Caki2 (cell line): Measurements from ENCODE around the gene DENND4C. TPM values are rescaled to one million over a fixed set of nuclear protein-coding genes. Genes with fewer than 3 reads are reported as not detected.
"Not testable (repeated sequence)": the region's sequence is repeated elsewhere in the genome, so short reads cannot be mapped to it uniquely, and the experiment has no call there.

Experiments
- DNase-seq: peaks from one replicate; pipeline ENCODE4 v3.0.0-alpha.2; 2015; ENCODE audit warnings: low read depth
- in situ Hi-C: cut with HindIII; loops from 2 replicates; pipeline ENCODE4 v1.10.0; 2016; ENCODE audit warnings: low sequenced_read_pairs, low pct_unique_long_range_greater_than_20kb, mixed read lengths
- total RNA-seq: library from RNA; depleted of rRNA; stranded (reverse); fragments of >200 nt; shearing (Covaris generic); gene quantifications from 2 replicates; pipeline ENCODE4 v1.2.3, GENCODE V29; 2014; ENCODE audit warnings: low replicate concordance

The DENND4C gene
- total RNA-seq, 1 experiment from 2014 or later = 22.6 TPM

DNA sequence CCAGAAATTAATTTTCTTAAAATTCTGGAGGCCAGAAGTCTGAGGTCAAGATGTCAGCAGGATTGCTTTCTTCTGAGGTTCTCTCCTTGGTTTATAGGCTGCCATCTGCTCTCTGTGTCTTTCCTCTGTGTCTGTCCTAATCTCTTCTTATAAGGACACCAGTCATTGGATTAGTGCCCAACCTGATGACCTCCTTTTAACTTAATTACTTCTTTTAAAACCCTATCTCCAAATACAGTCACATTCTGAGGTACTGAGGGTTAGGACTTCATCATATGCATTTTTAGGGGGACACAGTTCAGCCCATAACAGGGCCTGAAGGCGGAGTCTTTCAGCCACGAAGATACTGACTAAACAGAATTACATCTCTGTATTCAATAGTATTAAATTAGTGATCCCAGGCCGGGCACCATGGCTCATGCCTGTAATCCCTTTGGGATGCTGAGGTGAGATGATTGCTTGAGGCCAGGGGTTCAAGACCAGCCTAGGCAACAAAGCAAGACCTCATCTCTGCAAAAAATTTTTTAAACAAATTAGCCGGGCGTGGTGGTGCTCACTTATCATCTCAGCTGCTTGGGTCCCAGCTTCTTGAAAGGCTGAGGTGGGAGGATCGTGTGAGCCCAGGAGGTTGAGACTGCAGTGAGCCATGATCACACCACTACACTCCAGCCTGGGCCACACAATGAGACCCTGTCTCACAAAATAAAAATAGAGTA lies 155.5 kb downstream of the DENND4C start:
- in situ Hi-C loops = no loop called here
- DNase-seq = no peak

DNA sequence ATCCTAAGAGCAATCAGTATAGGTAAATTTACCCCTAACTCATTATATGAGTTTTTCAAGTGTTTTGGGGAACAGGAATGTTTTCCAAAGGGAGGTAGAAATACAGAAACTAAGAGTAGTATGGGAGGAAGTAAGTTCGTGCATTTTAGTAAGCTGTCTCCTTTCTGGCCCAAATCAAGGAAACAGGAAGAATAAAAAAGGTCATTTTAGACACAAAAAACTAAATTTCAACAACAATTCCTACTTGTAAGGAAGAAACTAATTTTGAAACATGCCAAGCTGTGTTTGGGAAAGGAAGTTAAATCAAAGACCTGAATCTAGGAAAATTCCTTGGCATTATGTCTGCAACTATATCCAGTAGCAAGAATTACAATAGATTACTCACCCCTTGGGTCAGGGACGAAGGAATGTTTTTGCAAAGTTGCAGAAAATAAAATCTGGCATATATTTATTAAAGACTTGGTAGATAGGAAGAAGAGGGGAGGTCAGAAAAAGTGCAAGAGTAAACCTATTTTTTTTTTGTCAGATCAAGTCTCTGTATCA lies 156.1 kb downstream of the DENND4C start:
- no peak for DNase-seq
- in situ Hi-C loops = no loop called here

DNA sequence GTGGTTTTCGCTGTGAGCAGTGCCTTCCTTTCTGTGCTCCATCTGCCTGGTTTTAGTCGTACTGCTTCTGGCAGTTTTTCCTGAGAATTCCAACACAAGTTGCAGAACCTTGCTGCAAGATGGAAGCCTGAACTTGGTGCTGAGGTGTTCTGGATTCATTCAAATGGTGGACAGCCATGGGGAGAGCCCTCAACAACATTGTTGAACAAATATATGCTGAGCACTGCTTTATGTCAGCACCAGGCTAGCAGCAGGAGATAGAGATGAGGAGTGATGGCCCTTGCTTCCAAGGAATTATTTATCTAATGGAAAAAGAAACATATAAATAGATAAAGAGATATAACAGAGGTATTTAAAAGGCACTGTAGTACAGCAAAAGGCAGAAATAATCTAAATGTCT lies 156.8 kb downstream of the DENND4C start:
- DNase-seq = no peak
- in situ Hi-C loops = no loop called here

DNA sequence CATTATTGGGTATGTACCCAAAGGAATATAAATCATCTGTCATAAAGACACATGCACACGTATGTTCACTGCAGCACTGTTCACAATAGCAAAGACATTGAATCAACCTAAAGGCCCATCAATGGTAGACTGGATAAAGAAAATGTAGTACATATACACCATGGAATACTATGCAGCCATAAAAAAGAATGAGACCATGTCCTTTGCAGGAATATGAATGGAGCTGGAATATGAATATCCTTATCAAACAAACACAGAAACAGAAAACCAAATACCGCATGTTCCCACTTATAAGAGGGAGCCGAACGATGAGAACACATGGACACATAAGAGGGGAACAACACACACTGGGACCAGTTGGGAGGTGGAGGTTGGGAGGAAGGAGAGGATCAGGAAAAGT lies 159.0 kb downstream of the DENND4C start:
- DNase-seq, in situ Hi-C loops: not testable (repeated sequence)

DNA sequence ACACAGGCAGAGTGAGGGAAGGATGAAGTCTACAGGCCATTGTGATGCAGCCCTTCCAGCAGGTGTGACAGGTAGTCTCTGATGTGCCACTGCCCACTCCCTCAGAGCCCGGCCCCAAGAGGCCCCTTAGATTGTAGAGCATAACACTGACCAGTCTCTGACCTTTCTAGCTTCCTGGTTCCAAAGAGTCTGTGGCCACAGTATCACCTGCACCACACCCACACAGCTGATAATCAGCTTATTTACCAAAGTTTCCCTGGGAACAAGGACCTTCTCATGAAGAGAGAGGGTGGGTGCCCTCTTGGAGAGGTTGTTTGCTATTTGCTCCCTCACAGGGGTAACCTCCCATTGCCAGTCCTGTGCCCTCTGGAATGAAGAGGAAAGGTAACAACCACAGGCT lies 167.4 kb downstream of the DENND4C start:
- no peak for DNase-seq
- in situ Hi-C loops = no loop called here

DNA sequence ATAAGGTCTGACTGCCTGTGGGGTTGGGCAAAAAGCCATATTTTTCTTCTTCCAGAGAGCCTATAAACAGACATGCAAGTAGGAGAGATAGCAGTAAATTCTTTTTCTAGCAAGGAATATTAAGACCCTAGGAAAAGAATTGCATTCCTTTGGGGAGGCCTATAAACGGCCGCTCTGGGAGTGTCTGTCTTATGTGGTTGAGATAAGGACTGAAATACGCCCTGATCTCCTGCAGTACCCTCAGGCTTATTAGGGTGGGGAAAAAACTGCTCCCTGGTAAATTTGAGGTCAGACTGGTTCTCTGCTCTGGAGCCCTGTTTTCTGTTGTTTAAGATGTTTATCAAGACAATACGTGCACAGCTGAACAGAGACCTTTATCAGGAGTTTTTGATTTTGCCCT lies 172.7 kb downstream of the DENND4C start:
- DNase-seq, in situ Hi-C loops: not testable (repeated sequence)

DNA sequence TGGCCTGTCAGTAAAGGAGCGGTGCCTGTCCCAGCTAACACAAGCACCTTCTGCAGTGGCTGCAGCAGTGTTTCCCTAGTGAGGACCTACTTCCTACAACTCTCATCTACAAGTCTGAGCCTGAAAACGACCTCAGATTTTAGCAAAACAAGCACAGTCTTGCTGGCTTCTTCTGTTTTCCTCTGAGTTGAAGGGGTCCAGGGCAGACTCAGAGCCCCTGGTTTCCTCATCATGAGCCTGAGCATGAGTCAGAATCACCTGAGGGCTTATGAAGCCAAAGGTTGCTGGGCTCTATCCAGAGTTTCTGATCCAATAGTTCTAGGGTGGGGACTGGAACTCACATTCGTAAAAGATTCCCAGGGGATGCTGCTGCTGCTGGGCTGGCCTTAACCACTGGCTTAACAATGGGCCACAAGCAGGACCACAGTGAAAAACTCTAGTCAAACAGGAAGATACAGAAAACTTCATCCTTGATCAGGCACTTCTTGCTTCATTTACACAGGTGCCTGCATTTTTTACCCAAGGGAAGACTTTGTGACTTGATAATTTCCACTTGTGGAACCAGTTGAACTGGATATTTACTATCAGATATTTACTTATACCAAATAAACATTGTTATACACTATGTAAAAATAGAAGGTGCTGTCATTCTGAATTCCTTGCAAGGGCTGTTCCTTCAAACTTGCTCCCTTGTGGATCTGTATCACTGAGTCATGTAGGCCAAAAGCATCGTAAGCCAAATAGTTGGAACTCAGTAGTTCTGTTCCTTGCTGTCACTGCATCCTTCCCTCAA lies 174.0 kb downstream of the DENND4C start:
- no peak for DNase-seq
- in situ Hi-C loops = no loop called here

DNA sequence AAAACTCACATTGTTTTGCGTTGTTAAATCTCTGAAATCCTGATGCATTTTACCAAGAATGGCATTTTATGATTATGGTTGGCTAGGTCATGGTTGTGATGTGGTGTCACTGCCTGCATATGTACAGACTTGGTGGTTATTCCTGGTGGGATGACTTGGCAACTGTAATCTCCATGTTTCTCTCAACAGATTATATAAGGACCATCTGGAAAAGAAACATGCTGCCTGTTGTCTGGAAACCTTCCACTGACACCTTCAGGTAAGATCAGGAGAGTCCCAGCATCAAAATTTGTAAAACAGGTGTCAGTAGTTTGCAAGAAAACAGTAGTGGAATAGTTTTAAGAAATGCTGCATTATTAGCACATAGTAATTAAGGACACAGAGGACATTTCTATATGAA lies 175.3 kb downstream of the DENND4C start:
- no peak for DNase-seq
- in situ Hi-C loops = no loop called here

DNA sequence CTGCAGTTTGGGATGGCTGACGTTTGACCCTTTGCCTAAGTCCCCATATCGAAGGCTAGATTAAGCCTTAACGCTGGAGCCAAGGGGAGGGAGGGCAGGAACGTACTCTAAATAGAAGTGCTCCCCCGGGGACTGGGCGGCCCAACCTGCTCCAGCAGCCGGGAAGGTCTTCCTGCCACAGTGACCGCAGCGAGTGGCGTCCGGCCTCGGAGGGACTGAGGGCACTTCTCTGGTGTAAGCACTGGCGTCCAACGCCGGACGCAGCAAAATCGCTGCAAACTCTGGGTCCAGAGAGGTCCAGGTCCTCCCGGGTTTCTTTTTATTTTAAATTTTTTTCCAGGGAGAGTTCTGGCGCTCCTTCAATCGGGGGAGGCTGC lies 177.8 kb downstream of the DENND4C start:
- in situ Hi-C loops = no loop called here
- no peak for DNase-seq

DNA sequence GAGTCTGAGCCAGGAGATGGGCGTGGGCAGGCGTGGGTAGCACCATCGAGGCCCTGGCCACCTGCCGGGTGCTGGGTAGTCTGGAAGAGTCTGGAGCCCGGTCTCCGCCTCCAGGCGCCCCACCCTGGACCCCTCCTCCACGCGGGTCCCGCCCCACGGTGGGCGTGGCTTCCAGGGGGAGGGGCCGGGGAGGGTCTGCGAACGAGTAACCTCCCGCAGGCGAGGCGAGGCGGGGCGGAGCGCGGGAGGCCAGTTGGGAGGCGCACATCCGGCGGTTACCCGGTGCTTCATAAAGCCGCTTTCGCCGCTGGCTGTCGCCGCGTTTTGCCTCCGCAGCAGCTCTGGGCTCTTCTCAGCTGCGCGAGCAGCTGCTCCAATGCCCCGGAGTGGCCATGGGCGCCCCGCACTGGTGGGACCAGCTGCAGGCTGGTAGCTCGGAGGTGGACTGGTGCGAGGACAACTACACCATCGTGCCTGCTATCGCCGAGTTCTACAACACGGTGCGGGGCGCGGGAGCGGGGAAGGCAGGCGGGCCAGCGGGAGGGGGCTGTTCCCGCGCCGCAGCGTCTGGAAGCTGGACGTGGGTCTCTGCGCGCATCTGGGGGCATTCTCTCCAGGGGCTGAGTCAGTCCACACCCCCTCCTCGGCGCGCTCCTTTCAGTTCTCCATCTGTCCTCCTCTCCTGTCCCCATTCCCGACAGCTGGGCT lies 178.4 kb downstream of the DENND4C start, which contains the start of gene ACER2:
ACER2 (plus strand) TSS at position 317 of the 708 bp plus-strand sequence; CDS start at position 393, 76 bp downstream.
- DNase-seq = peak; percentile 85
- in situ Hi-C loops = no loop called here

DNA sequence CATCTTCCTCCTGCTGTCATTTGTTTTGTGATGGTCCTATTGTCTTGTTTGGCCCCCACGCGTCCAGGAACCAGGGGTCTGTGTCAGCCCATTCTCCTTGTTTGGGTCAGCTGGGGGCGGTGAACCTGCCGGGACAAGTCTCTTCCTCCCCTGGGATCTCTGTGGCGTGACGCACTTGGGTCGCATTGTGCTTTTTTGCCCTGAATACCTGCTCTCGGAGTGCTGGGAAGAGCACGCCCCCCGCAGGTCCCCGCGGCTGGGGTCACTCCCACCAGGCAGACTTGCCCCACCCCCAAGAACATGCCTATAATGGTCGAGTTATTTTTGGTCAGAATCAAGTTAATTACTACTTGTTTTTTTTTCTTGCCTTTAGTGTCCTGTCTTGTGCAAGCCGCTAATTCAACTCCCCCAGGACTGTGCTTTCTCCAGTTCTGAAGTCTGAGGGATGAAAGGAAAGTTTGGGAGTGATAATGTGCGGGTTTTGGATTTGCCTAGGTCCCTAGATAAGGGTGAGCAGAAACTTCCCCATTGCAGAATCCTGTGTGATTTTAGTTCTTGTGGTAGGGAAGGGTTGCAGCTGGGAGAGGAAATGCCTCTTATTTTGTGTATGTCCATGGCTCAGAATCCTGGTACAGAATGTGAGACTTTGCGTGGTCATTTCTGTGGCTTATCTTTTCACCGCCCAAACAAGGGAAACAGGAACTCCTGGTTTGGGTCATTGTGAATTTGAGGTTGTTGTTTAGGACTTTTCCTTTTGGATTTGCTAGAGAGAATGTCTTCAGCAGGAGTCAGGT lies 179.1 kb downstream of the DENND4C start:
- DNase-seq = no peak
- in situ Hi-C loops = no loop called here

DNA sequence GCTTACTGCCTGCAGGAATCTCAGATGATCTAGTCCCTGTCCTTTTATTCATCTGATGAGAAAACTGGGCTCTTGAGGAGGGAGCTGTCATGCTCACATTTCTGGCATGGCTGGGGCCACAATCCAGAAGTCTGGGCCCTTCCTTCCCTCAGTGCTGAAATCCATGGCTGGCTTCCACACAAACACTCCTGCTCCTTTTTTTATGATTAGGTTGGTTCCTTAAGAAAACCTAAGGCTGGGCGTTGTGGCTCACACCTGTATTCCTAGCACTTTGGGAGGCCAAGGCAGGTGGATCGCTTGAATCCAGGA lies 179.7 kb downstream of the DENND4C start:
- DNase-seq = no peak
- in situ Hi-C loops = no loop called here

DNA sequence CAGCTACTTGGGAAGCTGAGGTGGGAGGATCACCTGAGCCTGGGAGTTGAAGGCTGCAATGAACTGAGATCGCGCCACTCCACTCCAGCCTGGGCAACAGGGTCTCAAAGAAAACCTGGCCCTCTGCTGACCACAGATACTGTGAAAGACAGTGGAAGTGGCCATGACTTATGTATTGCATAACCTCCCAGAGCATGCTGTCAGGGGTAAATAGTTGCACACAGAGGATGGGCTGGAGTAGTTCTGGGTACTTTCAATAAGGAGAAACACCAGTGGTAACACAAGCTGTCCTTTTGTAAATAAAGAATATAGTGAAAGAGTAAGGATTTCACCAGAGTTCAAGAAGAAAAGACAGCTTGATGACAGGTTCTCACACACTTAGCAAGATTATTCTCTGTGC lies 180.1 kb downstream of the DENND4C start:
- in situ Hi-C loops = no loop called here
- DNase-seq = no peak

DNA sequence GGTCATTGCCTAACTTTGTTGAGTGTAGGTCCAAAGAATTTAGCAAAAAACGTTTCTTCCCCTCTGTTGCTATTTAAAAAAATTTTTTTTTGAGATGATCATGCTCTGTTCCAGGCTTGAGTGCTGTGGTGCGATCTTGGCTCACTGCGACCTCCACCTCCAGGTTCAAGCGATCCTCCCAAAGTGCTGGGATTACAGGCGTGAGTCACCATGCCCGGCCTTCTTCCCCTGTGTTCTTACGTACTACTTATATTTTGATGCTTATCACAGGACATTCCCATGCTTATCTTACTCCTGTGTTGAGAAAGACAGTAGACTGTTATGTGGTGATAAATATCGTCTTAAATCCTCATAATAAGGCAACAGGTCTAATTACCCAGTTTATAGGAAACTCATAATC lies 180.8 kb downstream of the DENND4C start:
- in situ Hi-C loops = no loop called here
- no peak for DNase-seq

DNA sequence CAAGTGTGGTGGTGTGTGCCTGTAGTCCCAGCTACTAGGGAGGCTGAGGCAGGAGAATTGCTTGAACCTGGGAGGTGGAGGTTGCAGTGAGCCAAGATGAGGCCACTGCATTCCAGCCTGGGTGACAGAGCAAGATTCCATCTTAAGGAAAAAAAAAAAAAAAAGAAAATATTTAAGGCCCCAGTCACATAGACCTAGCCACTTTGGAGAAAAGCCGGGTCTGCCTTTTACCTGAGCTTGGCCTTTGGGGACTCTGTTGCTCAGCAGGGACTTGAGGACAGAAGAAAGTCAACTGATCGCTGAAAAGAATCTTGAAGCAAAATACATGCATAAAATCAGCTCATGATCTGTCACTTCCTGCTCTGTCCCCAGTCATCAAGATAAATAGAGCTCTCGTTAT lies 183.0 kb downstream of the DENND4C start:
- DNase-seq, in situ Hi-C loops: not testable (repeated sequence)

DNA sequence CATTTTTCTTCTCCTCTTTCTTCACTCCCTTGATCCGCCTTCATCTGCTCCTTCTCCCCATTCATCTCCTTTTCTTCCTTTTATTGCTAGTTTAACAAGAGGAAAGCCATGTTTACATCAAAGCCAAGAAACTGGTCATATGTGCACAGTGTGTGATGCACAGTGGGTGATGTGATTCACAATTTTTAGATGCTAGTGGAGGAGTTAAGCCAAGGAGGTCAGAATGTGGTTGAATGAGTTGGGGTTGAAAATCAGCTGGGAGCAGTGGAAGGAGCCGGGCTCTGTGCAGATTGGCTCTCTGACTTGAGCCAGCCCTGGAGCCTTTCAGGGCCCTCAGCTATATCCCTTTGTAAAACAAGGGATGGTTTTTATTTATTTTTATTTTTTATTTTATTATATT lies 185.7 kb downstream of the DENND4C start:
- no peak for DNase-seq
- in situ Hi-C loops = no loop called here

DNA sequence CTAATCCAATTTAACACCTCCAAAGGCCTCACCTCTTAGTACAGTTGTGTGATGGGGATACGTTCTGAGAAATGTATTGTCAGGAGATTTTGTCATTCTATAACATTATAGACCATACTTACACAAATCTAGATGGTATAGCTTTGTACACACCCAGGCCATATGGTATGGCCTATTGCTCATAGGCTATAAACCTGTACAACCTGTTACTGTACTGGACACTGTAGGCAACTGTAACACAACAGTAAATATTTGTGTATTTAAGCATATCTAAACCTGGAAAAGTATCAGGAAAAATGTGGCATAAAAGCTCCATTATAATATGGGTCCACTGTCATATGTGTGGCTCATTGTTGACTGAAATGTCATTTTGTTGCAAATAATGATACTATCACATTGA lies 190.4 kb downstream of the DENND4C start:
- in situ Hi-C loops = no loop called here
- no peak for DNase-seq
